Ovary (tissue), 3 donors: ENCODE measurements around the gene NPHP4.

ENCODE experiments used
- EP300 ChIP-seq: sonication (generic); formaldehyde crosslinking; IDR thresholded peaks from one replicate; pipeline ENCODE4 v1.6.1; 2017; ENCODE audit warnings: antibody characterized with exemption
- POLR2A ChIP-seq: fragments of 450-650 bp; IDR thresholded peaks from one replicate; pipeline ENCODE4 v1.6.1; 2017; ENCODE audit warnings: antibody characterized with exemption, mild to moderate bottlenecking, moderate library complexity
- TF ChIP-seq, protein P1 (sequence below), 3 donors: fragments of 450-650 bp in 2 of 3; fragments of 200-600 bp in 1 of 3; IDR thresholded peaks; one replicate each; pipeline versions ENCODE4 v1.5.1 to v1.8.0; 2016 to 2022; ENCODE audit warnings: antibody characterized with exemption in 3 of 3, mild to moderate bottlenecking in 1 of 3
- donor health status: DM: no; HTN: no; CAD: no.

DNA sequence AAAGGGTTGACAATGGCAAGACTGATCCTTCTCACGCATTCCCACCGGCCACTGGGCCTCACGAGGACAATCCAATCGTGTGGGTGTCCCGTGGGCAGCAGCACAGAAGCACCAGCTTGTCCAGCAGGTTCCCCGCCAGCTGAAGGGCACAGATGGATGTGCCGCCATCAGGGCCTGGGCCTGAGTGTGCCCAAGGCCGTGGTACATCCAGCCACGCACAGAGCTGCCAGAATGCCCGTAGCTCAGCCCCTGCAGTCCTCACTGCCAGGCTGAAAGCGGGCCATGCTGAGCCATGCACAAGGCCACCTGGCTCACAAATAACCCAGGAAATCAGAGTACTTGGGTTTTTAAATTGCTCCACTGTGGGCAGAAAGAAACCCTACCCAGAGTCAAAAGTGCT is 7.0 kb downstream of the NPHP4 start:
- TF ChIP-seq POLR2A (no peak), EP300 (no peak)
- TF ChIP-seq, protein P1, sequence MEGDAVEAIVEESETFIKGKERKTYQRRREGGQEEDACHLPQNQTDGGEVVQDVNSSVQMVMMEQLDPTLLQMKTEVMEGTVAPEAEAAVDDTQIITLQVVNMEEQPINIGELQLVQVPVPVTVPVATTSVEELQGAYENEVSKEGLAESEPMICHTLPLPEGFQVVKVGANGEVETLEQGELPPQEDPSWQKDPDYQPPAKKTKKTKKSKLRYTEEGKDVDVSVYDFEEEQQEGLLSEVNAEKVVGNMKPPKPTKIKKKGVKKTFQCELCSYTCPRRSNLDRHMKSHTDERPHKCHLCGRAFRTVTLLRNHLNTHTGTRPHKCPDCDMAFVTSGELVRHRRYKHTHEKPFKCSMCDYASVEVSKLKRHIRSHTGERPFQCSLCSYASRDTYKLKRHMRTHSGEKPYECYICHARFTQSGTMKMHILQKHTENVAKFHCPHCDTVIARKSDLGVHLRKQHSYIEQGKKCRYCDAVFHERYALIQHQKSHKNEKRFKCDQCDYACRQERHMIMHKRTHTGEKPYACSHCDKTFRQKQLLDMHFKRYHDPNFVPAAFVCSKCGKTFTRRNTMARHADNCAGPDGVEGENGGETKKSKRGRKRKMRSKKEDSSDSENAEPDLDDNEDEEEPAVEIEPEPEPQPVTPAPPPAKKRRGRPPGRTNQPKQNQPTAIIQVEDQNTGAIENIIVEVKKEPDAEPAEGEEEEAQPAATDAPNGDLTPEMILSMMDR (IDR thresholded peaks at IDR 0.05) = no peak
